ENCODE data around the gene FOXP2.

The FOXP2 gene

GRCh38 chr7:114656466-114656865, 241.9 kb downstream of the FOXP2 start:
- DNase-seq (ENCODE audit: low spot score) = no peak

GRCh38 chr7:114657279-114657678, 242.7 kb downstream of the FOXP2 start:
- DNase-seq (ENCODE audit: low spot score) = no peak

- DNase-seq (ENCODE audit: low spot score) = no peak
These were observed 243.6 kb downstream of the FOXP2 start for GRCh38 chr7:114658216-114658615.

- no peak for DNase-seq (ENCODE audit: low spot score)
These were observed 245.0 kb downstream of the FOXP2 start for GRCh38 chr7:114659409-114660125.

- no peak for DNase-seq (ENCODE audit: low spot score)
These were observed 245.5 kb downstream of the FOXP2 start for GRCh38 chr7:114660126-114660486.

GRCh38 chr7:114660753-114661152, 246.1 kb downstream of the FOXP2 start:
- DNase-seq (ENCODE audit: low spot score) = no peak

GRCh38 chr7:114662002-114662677, 247.5 kb downstream of the FOXP2 start:
- no peak for DNase-seq (ENCODE audit: low spot score)

GRCh38 chr7:114663502-114663901, 248.9 kb downstream of the FOXP2 start:
- DNase-seq (ENCODE audit: low spot score) = no peak

GRCh38 chr7:114670676-114671075, 256.1 kb downstream of the FOXP2 start:
- DNase-seq (ENCODE audit: low spot score) = no peak

- no peak for DNase-seq (ENCODE audit: low spot score)
These were observed 257.0 kb downstream of the FOXP2 start for GRCh38 chr7:114671563-114672123.

GRCh38 chr7:114678116-114678515, 263.5 kb downstream of the FOXP2 start:
- DNase-seq (ENCODE audit: low spot score) = no peak

- DNase-seq (ENCODE audit: low spot score) = no peak
These were observed 272.6 kb downstream of the FOXP2 start for GRCh38 chr7:114687238-114687637.

GRCh38 chr7:114688443-114689055, 273.9 kb downstream of the FOXP2 start:
- DNase-seq (ENCODE audit: low spot score) = no peak

GRCh38 chr7:114689406-114689805, 274.8 kb downstream of the FOXP2 start:
- DNase-seq (ENCODE audit: low spot score) = peak; percentile 23

- no peak for DNase-seq (ENCODE audit: low spot score)
These were observed 277.0 kb downstream of the FOXP2 start for GRCh38 chr7:114691605-114692004.

- no peak for DNase-seq (ENCODE audit: low spot score)
These were observed 280.6 kb downstream of the FOXP2 start for GRCh38 chr7:114695182-114695581.

- no peak for DNase-seq (ENCODE audit: low spot score)
These were observed 285.8 kb downstream of the FOXP2 start for GRCh38 chr7:114700247-114700928.

- no peak for DNase-seq (ENCODE audit: low spot score)
These were observed 289.1 kb downstream of the FOXP2 start for GRCh38 chr7:114703677-114704076.

GRCh38 chr7:114708646-114709045, 294.0 kb downstream of the FOXP2 start:
- DNase-seq (ENCODE audit: low spot score) = no peak

- no peak for DNase-seq (ENCODE audit: low spot score)
These were observed 295.9 kb downstream of the FOXP2 start for GRCh38 chr7:114710499-114710898.

- no peak for DNase-seq (ENCODE audit: low spot score)
These were observed 296.6 kb downstream of the FOXP2 start for GRCh38 chr7:114711241-114711640.

- no peak for DNase-seq (ENCODE audit: low spot score)
These were observed 301.3 kb downstream of the FOXP2 start for GRCh38 chr7:114715907-114716306.
